ENCODE results near the gene MRPL43. TPM values are rescaled to one million over a fixed set of nuclear protein-coding genes. Genes with fewer than 3 reads are reported as not detected.
A peak's percentile ranks its signal among the peaks of the same experiment; 100 is the strongest.

The MRPL43 gene
- total RNA-seq, 2 donors from 2014 or later: 68.9 to 72.8 TPM

- Histone ChIP-seq H3K27ac (ENCODE audit: low read depth, low read length) (no peak overlapping the region), H3K36me3 (ENCODE audit: control insufficient read depth, insufficient read depth, low read length) (peaks cover 1% of the 10 kb centered on the region), H3K9me3 (ENCODE audit: control insufficient read depth, low read length) (no peaks in the 10 kb centered on the region), H3K4me1 (ENCODE audit: control insufficient read depth, insufficient read depth, low read length) (peaks cover 16% of the 10 kb centered on the region), H3K9ac (ENCODE audit: extremely low read depth, low read length, poor library complexity, severe bottlenecking) (no peak overlapping the region), H3K27me3 (ENCODE audit: control insufficient read depth, insufficient read depth, low read length, poor library complexity, severe bottlenecking) (no peaks in the 10 kb centered on the region), H3K4me3 (ENCODE audit: low read length) (no peak overlapping the region)
- peak overlapping the region; percentile 74 for H3K4me3 Mint-ChIP-seq
- no peaks in the 10 kb centered on the region for H3K27me3 Mint-ChIP-seq (ENCODE audit: insufficient read depth)
- H3K27ac Mint-ChIP-seq: no peak overlapping the region
- H3K36me3 Mint-ChIP-seq (ENCODE audit: low read depth): peaks cover 25% of the 10 kb centered on the region
- H3K4me1 Mint-ChIP-seq: peaks cover 32% of the 10 kb centered on the region
- no peaks in the 10 kb centered on the region for H3K9me3 Mint-ChIP-seq
- 87 to 94% methylated on average over 3 to 6 of the region's 6 CpGs for WGBS, 2 experiments (ENCODE audit: insufficient coverage in 1 of 2, insufficient read length in 1 of 2)
- no peak for TF ChIP-seq CTCF (conservative IDR thresholded peaks at IDR 0.05)
- DNase-seq: no peak
These were observed 14.3 kb downstream of the MRPL43 start for GRCh38 chr10:100972904-100973535.

- no peaks in the 10 kb centered on the region for H3K9me3 ChIP-seq (ENCODE audit: control insufficient read depth, low read length)
- no peak for DNase-seq
- Mint-ChIP-seq H3K9me3 (no peaks in the 10 kb centered on the region), H3K36me3 (ENCODE audit: low read depth) (peaks cover 19% of the 10 kb centered on the region), H3K27ac (no peak overlapping the region), H3K4me1 (peaks cover 33% of the 10 kb centered on the region), H3K4me3 (peak overlapping the region; percentile 74), H3K27me3 (ENCODE audit: insufficient read depth) (no peaks in the 10 kb centered on the region)
- TF ChIP-seq CTCF (conservative IDR thresholded peaks at IDR 0.05): no peak
- H3K27me3 ChIP-seq (ENCODE audit: control insufficient read depth, insufficient read depth, low read length, poor library complexity, severe bottlenecking): no peaks in the 10 kb centered on the region
- H3K4me1 ChIP-seq (ENCODE audit: control insufficient read depth, insufficient read depth, low read length): peaks cover 16% of the 10 kb centered on the region
- no peak overlapping the region for H3K4me3 ChIP-seq (ENCODE audit: low read length)
- no peak overlapping the region for H3K27ac ChIP-seq (ENCODE audit: low read depth, low read length)
- H3K36me3 ChIP-seq (ENCODE audit: control insufficient read depth, insufficient read depth, low read length): no peaks in the 10 kb centered on the region
- WGBS, 2 experiments (ENCODE audit: insufficient coverage in 1 of 2, insufficient read length in 1 of 2): 72 to 78% methylated on average over 10 to 13 of the region's 13 CpGs
- no peak overlapping the region for H3K9ac ChIP-seq (ENCODE audit: extremely low read depth, low read length, poor library complexity, severe bottlenecking)
These were observed 15.0 kb downstream of the MRPL43 start for GRCh38 chr10:100972115-100972903.

GRCh38 chr10:100970914-100971811, 16.1 kb downstream of the MRPL43 start:
- Histone ChIP-seq H3K4me1 (ENCODE audit: control insufficient read depth, insufficient read depth, low read length) (peaks cover 18% of the 10 kb centered on the region), H3K27ac (ENCODE audit: low read depth, low read length) (no peak overlapping the region), H3K27me3 (ENCODE audit: control insufficient read depth, insufficient read depth, low read length, poor library complexity, severe bottlenecking) (no peaks in the 10 kb centered on the region), H3K4me3 (ENCODE audit: low read length) (no peak overlapping the region), H3K9ac (ENCODE audit: extremely low read depth, low read length, poor library complexity, severe bottlenecking) (no peak overlapping the region), H3K36me3 (ENCODE audit: control insufficient read depth, insufficient read depth, low read length) (peaks cover 8% of the 10 kb centered on the region), H3K9me3 (ENCODE audit: control insufficient read depth, low read length) (no peaks in the 10 kb centered on the region)
- H3K9me3 Mint-ChIP-seq: no peaks in the 10 kb centered on the region
- peak overlapping the region; percentile 83 for H3K27ac Mint-ChIP-seq
- no peak for TF ChIP-seq CTCF (conservative IDR thresholded peaks at IDR 0.05)
- H3K4me1 Mint-ChIP-seq: peaks cover 33% of the 10 kb centered on the region
- no peaks in the 10 kb centered on the region for H3K27me3 Mint-ChIP-seq (ENCODE audit: insufficient read depth)
- H3K36me3 Mint-ChIP-seq (ENCODE audit: low read depth): peaks cover 19% of the 10 kb centered on the region
- peak; percentile 59 for DNase-seq
- peak overlapping the region; percentile 74 for H3K4me3 Mint-ChIP-seq
- 43 to 74% methylated on average over 1 to 4 of the region's 4 CpGs for WGBS, 2 experiments (ENCODE audit: insufficient coverage in 1 of 2, insufficient read length in 1 of 2)

Data from endodermal cell (in vitro differentiated cells).